GM18873 (cell line): ENCODE results near the gene DOCK2.
"Not testable (repeated sequence)": the region's sequence is repeated elsewhere in the genome, so short reads cannot be mapped to it uniquely, and the experiment has no call there.

Source experiments
- ATAC-seq: cut with Tn5 transposase; IDR thresholded peaks from one replicate; pipeline ENCODE4 v1.9.1; 2021; ENCODE audit warnings: mild to moderate bottlenecking, moderate library complexity, moderate number of reproducible peaks; ENCODE audit not compliant: unreplicated experiment, low FRiP score

DOCK2 gene

DNA sequence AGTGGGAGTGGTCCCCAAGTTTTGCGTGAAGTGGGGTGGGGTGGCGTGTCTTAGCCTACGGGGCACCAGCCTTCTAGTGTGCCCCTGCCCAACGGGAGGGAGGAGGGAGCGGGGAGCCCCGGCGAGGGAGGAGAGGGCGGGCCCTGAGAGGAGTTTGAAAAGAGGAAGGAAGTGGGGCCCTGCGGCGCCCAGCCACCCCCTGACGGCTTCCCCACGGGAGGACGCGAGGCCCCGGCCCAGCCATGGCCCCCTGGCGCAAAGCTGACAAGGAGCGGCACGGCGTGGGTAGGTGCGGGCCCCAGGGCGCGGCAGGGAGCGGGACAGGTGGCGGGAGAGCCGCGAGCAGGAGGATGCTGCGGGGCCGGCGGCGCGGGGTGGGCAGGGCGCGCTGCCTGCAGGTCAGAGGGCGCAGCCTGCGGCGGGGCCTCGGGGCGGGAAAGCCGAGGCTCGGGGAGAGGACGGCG is at the start of gene DOCK2:
Gene DOCK2 (plus strand): TSS at position 191 of the 464 bp plus-strand sequence. CDS start 52 bp downstream, at position 243.
- peak; percentile 91 for ATAC-seq

GRCh38 chr5:169590602-169591001 is 46.5 kb upstream of the DOCK2 start:
- ATAC-seq: no peak

GRCh38 chr5:169591636-169592035 is 45.4 kb upstream of the DOCK2 start:
- no peak for ATAC-seq

DNA sequence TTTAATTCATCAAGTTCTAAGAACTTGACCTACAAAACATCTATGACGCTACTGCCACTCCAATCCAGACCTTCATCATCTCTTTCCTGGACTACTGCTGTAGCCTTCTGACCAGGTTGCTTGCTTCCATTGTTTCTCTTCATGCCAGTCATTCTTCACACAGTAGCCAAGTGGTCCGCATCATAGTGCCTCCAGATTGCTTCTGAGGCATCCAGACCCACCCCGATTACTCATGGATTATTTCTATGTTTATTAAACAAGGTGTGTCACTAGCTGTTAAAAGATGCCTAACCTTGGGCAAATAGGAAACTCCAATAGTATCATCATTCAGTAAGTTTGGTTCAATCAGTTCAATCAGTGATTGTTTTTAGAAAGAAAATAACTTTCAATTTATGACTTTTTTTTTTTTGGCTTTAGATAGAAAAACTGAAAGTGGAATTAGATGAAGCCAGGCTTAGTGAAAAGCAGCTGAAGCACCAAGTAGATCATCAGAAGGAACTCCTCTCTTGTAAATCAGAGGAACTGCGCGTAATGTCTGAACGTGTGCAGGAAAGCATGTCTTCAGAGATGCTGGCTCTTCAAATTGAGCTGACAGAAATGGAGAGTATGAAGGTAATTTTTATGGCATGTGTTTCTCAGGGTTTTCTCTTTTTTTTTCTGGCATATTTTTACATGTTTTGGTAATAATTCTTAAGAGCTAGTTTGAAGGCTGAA is 44.0 kb upstream of the DOCK2 start:
- ATAC-seq: no peak

GRCh38 chr5:169595172-169595820 is 41.8 kb upstream of the DOCK2 start:
- ATAC-seq: no peak

- ATAC-seq: no peak
Measured at GRCh38 chr5:169599451-169599850, 37.6 kb upstream of the DOCK2 start.

DNA sequence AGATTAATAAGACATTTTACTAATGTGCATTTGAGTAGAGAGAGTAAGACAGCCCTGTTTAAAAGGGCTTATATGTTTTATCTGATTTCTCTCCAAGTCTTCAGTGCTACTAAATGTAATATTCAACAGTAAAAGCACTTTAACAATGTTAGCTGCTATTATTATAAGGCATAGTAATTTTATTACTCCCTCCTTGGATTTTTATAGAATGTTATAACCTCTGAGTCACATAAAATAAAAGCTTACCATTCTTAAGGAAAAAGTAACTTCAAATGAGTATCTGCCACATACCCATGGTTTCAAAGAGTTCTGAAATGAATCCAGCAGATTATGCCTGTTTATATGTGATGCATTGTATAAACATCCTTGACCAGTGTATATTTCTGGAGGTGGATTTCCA is 34.5 kb upstream of the DOCK2 start:
- no peak for ATAC-seq

DNA sequence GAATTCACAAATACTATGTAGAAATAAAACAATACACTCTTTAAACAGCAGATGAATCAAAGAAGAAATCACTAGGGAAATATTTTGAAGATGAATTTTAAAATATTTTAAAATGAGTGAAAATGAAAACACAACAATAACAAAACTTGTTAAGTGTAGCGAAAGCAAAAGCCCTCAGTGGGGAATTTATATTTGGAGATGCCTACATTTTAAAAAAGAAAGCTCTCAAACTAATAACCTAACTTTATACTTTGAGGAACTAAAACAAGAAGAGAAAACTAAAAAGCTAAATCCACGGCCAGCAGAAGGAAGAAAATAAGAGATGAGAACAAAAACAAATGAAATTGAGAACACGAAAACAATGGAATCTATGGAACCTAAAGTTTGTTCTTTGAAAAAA is 30.8 kb upstream of the DOCK2 start:
- no peak for ATAC-seq

- ATAC-seq: no peak
Measured at GRCh38 chr5:169607882-169608281, 29.2 kb upstream of the DOCK2 start.

DNA sequence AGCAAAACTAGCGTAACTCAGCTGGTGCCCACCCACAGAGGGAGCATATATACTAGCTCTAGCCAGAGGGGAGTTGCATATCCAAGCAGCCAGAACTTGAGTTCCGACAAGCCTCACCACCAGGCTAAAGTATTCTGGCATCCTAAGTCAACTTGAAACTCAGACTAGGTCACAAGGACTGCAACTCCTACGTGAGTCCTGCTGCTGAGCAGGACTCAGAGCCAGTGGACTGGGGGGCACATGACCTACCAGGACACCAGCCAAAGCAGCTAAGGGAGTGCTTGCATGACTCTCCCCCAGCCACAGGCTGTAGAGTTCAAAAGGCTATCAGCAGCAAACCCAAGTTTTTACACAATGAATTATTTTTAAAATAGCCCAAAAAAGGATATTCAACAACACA is 27.4 kb upstream of the DOCK2 start:
- no peak for ATAC-seq

GRCh38 chr5:169610606-169611005 is 26.5 kb upstream of the DOCK2 start:
- ATAC-seq: no peak

DNA sequence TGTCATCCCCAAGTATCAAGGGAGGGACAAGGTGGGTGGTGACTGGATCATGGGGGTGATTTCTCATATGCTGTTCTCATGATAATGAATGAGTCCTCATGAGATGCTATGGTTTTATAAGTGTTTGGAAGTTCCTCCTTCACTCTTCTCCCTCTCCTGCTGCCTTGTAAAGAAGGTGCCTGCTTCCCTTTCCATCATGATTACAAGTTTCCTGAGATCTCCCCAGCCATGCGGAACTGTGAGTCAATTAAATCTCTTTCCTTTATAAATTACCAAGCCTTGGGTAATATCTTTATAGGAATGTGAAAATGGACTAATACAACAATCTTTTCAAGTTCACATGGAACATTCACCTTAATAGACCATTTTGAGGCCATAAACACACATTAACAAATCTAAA is 21.5 kb upstream of the DOCK2 start:
- no peak for ATAC-seq

- ATAC-seq: not testable (repeated sequence)
Measured at GRCh38 chr5:169624307-169624706, 12.8 kb upstream of the DOCK2 start.

DNA sequence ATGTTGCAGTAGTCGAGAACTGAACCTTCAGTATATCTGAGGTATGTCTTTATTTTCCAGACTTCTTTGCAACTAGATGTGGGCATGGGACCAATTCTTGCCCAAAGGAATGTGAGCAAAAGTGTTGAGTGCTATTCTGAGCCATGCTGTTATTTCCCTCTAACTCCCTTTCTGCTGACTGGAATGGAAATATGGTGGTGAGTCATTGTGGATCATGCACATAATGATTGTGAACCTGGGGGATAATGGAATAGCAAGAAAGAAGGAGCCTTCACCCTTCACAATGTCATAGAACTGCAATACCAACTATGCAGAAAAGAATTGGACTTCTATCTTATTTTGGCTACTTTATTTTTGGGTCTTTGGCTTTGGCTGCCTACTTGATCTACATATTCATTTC is 10.3 kb upstream of the DOCK2 start:
- ATAC-seq: no peak

DNA sequence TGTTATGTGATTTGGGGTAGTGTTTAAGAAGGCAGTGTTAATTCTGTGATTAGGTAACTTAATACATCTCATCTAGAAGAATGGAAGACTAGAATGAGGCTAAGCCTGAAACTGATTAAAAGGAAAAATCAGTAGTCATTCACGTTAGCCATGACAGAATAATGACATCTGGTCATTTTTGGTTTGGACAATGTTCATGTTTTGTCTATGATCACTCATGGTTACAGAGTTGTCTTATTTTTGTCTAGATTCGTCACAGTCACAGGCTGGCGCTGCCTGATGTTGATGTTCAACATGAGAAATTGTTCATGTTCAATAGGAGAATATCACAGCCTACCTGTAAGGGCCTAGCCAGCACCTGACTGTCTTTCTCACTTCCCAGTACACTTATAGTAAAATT is 9.5 kb upstream of the DOCK2 start:
- no peak for ATAC-seq

GRCh38 chr5:169628892-169629291 is 8.2 kb upstream of the DOCK2 start:
- ATAC-seq: no peak

DNA sequence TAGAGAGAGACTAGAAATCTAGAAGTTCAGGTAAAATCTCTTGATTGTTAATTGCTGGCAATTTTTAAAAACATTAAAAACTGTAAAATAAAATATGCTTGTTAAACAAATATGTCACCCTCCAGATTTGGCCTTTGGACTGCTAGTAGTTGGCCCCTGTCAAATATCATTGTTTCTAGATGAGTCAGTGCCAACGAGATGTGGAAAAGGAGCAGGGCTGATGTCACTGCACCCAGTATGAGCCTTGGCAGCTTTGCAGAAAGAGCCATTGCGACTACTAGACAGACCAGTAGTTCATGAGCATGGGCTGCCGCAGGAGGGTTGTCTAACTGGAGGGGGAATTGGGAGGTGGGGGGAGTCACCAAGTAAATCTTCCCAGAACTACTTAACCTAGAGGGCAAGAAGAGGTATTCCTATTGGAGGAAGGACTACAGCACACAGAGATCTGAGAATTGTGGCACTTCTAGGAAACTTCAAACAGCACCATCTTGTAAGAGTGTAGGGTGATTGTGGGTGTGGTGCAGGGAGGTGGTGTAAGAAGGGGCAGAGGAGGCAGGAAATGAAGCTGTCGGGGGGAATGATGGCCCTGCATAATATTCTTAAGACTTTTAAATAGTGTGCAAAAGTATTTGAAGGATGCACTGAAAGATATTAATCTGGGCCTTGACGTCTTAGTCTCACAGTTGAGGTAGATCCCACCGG is 7.1 kb upstream of the DOCK2 start:
- ATAC-seq: no peak

- ATAC-seq: no peak
Measured at GRCh38 chr5:169631360-169631759, 5.7 kb upstream of the DOCK2 start.

- no peak for ATAC-seq
Measured at GRCh38 chr5:169632946-169633345, 4.1 kb upstream of the DOCK2 start.

DNA sequence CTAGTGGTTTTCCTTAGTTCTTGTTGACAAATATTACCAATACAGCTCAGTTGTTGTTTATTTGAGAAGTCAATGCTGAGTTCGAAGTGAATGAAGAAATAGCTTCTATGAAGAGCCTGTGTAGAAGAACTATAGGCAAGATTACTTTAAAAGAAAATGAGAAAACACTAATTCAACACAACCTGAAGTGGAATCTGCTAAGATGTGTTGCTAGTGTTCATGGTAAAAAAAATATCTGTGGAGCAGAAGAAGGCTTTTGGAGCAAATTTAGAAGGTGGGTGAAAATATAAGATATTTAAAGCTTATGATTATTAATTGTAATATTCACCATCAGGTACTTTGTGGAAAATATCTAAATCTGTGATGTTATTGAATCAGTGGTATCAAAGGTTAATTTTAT is 2.5 kb upstream of the DOCK2 start:
- no peak for ATAC-seq

- no peak for ATAC-seq
Measured at GRCh38 chr5:169635936-169636335, 1.1 kb upstream of the DOCK2 start.
